Stimulated activated CD4-positive, alpha-beta T cell treated with anti-CD3 and anti-CD28 coated beads, TNF-alpha, amount 100 ng/mL, for 24 hours (primary cell): Measurements from ENCODE around the gene SEMA4A.
"Not testable (repeated sequence)": the region's sequence is repeated elsewhere in the genome, so short reads cannot be mapped to it uniquely, and the experiment has no call there.

Experiments
- DNase-seq, 3 experiments: peaks; one replicate each; pipeline ENCODE4 v3.0.0-alpha.2; 2020; ENCODE audit warnings: low read depth in 3 of 3

Gene SEMA4A

DNA sequence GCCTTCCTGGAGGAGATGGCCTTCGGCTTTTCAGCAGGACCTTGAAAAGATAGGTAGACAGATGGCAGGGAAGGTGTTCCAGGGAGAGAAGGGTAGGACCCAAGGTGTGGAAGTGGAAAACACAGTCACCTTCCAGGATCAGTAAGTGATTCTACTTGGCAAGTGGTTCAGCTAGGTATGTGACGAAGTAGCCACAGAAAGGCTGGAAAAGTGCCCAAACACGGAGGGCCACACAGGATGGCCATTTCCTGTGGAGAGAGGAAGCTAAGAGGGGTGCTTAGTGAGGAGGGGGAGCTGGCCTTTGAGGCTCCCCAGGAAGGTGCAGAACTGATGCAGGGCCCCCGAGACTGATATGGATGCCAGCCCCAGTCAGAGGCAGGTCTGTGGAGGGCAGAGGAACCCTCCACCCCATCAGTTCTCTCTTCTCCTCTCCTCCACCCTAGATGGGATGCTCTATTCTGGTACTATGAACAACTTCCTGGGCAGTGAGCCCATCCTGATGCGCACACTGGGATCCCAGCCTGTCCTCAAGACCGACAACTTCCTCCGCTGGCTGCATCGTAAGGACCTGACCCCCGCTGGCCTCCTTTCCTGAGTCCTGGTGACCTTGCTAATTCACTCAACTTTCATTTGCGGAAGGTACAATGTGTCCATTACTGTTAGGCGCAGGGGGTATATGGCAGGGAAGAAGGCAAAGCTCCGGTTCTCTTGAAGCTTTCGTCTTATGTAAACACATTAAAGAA lies 6.8 kb downstream of the SEMA4A start:
- DNase-seq = no peak

- DNase-seq = peak; percentile 45 to 87 (median 62)
Measured at GRCh38 chr1:156160743-156161171, 7.4 kb downstream of the SEMA4A start.

DNA sequence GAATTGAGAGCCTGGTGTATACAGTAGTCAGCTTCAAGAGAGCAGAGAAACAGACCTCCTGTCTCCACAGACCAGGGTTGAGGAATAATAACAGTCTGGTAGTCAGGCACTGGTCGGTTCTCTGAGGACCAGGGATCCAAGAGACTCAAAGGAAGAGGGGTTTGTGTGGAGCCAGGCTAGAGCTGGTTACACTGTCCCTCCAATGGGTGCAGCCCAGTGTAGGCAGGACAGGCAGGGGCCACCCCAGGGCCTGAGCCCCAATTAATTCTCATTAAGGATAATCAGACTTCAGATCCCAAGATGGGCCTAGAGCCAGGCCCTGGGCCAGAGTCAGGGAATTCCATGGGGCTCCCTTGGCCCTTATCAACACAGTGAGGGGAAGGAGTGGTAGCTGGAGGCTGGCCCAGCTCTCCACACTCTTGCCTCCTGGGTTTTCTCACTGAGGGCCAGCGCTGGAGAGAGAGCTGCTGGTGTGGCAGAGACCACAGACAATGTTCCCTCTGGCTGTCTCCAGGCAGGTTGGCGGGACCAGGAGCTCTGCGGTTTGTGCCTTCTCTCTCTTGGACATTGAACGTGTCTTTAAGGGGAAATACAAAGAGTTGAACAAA lies 9.1 kb downstream of the SEMA4A start:
- no peak for DNase-seq

DNA sequence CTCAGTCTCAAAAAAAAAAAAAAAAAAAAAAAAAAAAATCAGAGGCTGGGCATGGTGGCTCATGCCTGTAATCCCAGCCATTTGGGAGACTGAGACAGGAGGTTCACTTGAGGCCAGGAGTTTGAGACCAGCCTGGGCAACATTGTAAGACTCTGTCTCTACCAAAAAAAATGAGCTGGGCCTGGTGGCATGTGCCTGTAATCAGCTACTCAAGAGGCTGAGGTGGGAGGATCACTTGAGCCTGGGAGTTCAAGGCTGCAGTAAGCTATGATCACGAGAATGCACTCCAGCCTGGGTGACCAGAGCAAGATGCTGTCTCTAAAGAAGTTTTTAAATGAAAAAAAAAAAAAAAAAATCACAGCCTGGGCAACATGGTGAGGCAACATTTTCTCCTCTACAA lies 10.3 kb downstream of the SEMA4A start:
- no peak for DNase-seq

DNA sequence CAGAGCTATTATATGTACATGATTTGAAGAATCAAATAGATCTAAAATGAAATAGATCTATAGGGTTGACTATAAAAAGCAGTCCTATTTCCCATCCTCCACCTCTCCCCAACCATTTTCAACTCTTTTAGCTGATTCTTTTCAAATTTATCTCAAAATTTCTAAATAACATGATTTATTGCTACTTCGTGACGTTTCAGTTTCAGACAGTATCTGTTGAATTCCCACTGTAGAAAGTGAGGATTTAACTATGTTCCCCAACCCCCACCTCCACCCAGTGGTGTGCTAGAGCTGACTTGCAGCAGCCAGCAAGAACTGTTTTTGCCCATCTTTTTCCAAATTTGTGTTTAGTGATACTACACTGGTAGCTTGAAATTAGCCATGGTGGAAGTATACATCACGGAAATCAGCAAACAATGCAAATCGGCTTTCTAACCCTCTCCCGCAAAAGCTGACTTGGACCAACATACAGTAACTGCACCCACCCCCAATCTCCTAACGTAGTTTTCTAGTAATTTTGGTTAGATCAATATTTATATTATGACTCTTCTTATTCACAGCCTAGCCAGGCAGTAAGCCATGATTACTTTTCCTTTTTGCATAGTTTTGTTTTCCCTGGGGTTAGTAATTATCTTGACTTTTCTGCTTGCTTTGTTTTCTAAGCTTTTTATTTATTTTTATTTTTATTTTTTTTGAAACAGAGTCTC lies 10.9 kb downstream of the SEMA4A start:
- DNase-seq = no peak

- DNase-seq = no peak
Measured at GRCh38 chr1:156165083-156165482, 11.7 kb downstream of the SEMA4A start.

GRCh38 chr1:156167536-156167935 lies 14.2 kb downstream of the SEMA4A start:
- DNase-seq = no peak

DNA sequence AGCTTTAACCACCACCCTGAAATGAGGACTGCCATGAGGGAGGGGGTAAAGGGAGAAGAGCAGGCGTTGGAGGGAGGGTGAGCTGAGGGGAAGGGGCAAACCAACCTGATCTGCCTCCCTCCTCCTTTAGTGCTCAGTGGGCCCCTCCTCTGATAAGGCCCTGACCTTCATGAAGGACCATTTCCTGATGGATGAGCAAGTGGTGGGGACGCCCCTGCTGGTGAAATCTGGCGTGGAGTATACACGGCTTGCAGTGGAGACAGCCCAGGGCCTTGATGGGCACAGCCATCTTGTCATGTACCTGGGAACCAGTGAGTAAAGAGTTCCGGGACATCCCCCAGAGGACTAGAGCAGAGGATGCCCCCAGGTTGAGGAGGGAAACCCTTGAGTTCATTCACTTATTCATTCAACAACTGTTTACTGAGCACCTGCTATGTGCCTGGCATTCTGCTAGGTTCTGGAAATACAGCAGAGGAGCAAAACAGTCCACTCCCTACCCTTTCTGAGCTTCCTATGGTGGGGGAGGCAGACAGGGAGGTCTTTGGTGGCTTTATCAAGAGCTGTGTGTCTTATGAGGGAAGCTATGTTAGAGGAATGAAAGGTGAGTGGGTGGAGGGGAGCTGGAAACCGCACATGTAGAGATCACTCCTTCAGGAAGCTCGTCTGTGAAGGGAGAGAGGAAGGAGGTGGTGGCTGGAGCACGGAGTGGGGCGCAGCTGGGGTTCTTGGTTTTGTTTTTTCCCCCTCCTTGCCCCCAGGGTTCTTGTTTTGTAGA lies 19.5 kb downstream of the SEMA4A start:
- no peak for DNase-seq

DNA sequence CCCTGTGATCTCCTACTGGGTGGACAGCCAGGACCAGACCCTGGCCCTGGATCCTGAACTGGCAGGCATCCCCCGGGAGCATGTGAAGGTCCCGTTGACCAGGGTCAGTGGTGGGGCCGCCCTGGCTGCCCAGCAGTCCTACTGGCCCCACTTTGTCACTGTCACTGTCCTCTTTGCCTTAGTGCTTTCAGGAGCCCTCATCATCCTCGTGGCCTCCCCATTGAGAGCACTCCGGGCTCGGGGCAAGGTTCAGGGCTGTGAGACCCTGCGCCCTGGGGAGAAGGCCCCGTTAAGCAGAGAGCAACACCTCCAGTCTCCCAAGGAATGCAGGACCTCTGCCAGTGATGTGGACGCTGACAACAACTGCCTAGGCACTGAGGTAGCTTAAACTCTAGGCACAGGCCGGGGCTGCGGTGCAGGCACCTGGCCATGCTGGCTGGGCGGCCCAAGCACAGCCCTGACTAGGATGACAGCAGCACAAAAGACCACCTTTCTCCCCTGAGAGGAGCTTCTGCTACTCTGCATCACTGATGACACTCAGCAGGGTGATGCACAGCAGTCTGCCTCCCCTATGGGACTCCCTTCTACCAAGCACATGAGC lies 23.3 kb downstream of the SEMA4A start:
- DNase-seq = no peak

- no peak for DNase-seq
Measured at GRCh38 chr1:156177919-156178654, 24.7 kb downstream of the SEMA4A start.

- no peak for DNase-seq
Measured at GRCh38 chr1:156180471-156180870, 27.1 kb downstream of the SEMA4A start.

- DNase-seq = not testable (repeated sequence)
Measured at GRCh38 chr1:156181391-156181924, 28.1 kb downstream of the SEMA4A start.

- not testable (repeated sequence) for DNase-seq
Measured at GRCh38 chr1:156182010-156182779, 28.8 kb downstream of the SEMA4A start.

DNA sequence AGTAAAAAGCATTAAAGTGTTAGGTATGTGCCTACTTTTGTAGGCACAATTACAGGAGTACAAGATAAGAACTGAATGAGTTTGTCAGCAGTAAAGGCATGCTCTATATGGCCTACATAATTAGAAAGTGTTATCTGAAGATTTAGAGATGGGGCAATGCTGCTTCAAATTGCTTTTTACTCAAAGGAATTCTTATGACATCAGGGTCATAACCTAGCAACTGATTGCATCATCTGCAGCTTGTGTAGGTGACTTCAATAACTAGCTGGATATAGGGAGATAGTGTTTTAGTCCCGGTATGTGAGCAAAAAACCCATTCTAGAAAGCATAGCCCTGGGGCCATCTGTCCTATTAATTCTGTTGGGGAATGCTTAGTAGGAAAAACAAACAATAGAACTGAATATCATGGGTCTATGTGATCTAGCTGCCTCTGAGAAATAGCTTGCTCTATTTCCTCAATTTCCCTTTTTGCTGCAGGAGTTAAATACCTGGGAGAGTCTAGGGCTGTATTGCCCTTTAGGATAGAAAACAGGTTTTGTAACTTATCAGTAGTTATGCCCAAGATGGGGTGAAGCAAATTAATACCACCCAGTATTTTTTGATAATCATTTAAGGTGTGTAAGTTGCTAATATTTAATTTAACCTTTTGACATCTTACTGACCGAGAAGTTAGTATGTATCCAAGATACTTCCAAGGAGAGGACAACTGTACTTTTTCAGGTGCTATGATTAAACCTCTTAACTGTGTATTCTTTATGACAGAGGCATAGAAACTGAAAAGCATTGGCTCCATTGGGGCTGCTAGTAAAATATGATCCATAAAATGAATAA lies 33.2 kb downstream of the SEMA4A start:
- DNase-seq = not testable (repeated sequence)

DNA sequence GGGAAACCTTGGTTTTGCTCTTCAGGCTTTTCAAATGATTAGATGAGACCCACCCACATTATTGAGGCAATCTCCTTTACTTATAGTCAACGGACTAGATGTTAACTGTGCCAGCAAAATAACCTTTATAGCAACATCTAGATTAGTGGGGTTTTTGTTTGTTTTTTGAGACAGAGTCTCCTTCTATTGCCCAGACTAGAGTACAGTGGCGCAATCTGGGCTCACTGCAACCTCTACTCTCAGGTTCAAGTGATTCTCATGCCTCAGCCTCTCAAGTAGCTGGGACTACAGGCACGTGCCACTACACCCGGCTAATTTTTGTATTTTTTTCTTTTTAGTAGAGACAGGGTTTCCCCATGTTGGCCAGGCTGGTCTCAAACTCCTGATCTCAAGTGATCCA lies 36.9 kb downstream of the SEMA4A start:
- DNase-seq = not testable (repeated sequence)

DNA sequence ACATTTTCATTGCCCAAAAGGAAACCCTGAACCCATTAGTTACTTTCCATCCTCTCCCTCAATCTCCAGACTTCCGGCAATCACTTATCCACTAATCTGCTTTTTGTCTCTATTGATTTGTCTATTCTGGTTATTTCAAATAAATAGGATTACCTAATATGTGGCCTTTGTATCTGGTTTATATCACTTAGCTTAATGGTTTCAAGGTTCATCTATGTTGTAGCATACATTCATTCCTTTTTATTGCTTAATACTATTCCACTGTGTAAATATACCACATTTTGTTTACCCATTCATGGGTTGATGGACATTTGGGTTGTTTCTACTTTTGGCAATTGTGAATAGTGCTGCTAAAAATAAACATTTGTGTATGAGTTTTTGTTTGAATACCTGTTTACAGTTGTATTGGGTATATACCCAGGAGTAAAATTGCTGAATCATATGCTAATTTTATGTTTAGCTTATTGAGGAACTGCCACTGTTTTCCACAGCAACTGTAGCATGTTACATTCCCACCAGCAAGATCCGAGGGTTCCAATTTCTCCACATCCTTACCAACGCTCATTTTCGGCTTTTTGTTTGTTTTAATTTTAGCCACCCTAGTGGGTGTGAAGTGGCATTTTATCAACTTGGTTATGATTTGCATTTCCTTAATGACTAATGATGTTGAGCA lies 38.0 kb downstream of the SEMA4A start:
- no peak for DNase-seq

GRCh38 chr1:156193208-156193487 lies 39.8 kb downstream of the SEMA4A start:
- no peak for DNase-seq

GRCh38 chr1:156193488-156194299 lies 40.3 kb downstream of the SEMA4A start, which contains the start of gene SLC25A44:
Gene SLC25A44 (plus strand): TSS chr1:156194104. CDS start chr1:156199848, 5,744 bp downstream.
- DNase-seq = peak; percentile 92 to 96 (median 95)
